Activated T-helper 1 cell treated with anti-CD3 and anti-CD28 coated beads, Interleukin-2, amount 50 U/mL, for 16 hours (primary cell): ENCODE measurements around the gene ERICH6.

Experiments
- DNase-seq, 2 donors: peaks; one replicate each; pipeline ENCODE4 v3.0.0-alpha.2; 2020; ENCODE audit warnings: low read depth in 1 of 2, low spot score in 1 of 2

ERICH6 gene

GRCh38 chr3:150620002-150620689 lies 83.6 kb downstream of the ERICH6 start:
- DNase-seq = no peak

GRCh38 chr3:150613709-150614480 lies 89.8 kb downstream of the ERICH6 start:
- no peak for DNase-seq

GRCh38 chr3:150613034-150613433 lies 90.7 kb downstream of the ERICH6 start:
- DNase-seq = no peak

GRCh38 chr3:150612494-150612893 lies 91.2 kb downstream of the ERICH6 start:
- DNase-seq = no peak

- no peak for DNase-seq
Observed at GRCh38 chr3:150611666-150612065, 92.1 kb downstream of the ERICH6 start.

GRCh38 chr3:150610785-150611184 lies 92.9 kb downstream of the ERICH6 start:
- DNase-seq = no peak

- DNase-seq = no peak
Observed at GRCh38 chr3:150609988-150610387, 93.7 kb downstream of the ERICH6 start.
